DMS 273 treated with DMSO at 0.1 percent for 48 hours (cell line): ENCODE measurements around the gene HOXB6.

Experiments
- DNase-seq: peaks from one replicate; lab custom pipeline; 2025; lab: John Stamatoyannopoulos, UW

HOXB6 gene

GRCh38 chr17:48578616-48579470, 25.9 kb downstream of the HOXB6 start:
- no peak for DNase-seq

- no peak for DNase-seq
Observed at GRCh38 chr17:48577946-48578615, 26.7 kb downstream of the HOXB6 start, which contains the start of gene HOXB4. Gene HOXB4, minus strand, starts transcription at chr17:48578350. Its CDS starts 31 bp downstream, at chr17:48578319.

DNA sequence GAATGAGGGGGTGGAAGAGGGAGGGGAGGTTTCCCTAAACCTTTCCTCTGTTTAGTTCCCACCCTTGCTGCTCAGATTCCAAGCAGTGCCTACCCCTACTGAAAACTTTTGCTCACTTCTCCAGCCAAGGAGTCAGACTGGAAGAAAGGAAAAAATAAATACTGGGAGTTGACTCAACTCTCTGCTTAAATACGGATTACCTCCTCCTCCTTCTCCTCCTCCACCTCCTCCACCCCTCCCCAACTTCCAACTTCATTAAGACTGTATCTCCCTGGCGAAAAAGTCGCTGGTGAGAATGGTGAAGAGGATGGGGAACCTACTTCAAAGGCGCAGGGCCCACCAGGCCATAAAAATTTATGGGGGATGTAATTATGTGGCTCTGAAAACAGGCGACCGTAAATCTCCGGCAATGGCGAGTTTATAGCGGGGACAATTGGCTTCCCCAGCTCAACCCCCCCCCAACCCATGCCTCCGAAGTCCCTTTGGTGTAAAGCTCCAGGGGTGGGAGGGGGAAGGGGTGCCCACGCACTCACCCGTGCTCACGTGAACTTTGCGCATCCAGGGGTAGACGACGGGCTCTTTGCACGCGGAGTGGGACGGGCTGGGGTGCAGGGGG, 27.3 kb downstream of the HOXB6 start:
- no peak for DNase-seq

DNA sequence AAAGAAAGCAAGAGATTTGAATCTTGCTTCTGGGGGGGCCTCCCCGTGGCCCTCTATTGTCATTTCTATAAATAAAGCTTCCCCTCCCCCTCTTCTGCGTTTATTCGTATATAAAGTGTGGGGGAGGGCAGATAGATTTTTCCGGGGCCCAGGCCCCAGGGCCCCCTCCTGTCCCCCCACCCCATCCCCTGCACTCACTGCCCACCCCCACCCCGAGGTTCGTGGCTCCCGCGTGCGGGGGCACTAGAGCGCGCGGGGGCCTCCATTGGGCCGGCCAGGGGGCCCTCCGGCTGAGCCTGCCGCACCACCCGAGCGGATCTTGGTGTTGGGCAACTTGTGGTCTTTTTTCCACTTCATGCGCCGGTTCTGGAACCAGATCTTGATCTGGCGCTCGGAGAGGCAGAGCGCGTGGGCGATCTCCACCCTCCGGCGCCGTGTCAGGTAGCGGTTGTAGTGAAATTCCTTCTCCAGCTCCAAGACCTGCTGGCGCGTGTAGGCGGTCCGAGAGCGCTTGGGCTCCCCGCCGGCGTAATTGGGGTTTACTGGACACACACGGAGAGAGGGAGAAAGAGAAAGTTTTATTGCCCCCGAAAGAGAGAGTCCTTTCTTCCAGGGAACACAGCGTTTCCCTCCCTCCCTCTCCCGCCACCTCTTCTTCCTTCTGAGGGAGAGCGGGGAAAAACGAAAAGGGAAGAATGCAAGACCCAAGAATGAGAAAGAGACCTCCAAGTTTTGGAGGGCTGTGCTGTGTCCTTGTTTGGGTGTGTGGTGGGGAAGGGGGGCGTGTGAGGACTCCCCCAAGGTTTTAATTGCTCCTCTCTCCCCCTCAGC, 28.1 kb downstream of the HOXB6 start:
- DNase-seq = no peak

GRCh38 chr17:48575673-48576478, 28.9 kb downstream of the HOXB6 start:
- DNase-seq = no peak

DNA sequence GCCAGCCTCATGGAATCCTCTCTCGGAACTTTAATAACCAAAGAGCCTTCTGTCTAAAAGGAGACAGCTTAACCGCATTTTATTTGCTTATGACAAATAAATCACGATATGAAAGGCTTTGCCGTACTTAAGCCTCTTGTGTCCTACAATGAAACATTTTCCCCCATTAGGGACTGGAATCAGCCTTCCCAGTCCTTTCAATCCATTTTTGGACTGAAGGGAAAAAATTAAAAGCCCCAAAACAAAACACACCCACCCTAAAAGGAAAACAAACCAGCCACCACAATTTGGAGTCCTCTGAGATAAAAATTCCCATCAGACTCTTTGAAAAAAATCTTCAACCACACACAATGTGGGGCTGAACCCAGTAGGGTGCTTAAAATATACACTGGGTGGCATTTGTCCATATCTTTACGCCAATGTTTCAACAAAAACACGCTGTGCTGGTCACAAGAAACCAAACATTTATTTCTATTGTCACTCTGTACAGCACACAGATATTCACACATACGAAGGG, 29.7 kb downstream of the HOXB6 start:
- DNase-seq = no peak

DNA sequence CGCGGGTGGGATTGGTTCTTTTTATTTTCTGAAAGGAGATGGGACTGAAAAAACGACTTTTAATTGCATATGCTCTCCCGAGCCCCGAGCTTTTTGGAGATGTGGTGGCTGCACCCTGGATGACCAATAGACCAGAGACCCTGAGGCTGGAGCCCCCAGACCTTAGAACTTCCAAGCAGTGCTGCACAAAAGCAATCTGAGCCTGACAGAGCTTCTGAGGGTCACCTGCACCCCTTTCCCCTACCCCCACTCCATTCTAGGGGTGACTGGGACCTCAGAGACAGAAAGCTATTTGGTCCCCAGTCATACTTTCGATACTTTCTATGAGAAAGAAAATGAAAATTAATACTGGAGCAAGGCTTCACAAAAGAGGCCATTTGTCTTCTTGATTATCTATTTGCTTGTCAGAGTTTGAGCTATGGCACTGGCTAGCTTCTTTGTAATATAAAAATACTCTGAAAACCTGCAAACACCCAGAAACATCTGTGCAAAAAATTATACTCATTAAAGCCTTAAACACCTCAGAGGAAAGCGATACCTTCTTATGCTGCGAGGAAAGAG, 30.2 kb downstream of the HOXB6 start:
- DNase-seq = no peak

GRCh38 chr17:48571826-48572417, 32.9 kb downstream of the HOXB6 start:
- no peak for DNase-seq

GRCh38 chr17:48571024-48571818, 33.6 kb downstream of the HOXB6 start:
- DNase-seq = no peak

- no peak for DNase-seq
Observed at GRCh38 chr17:48570325-48571023, 34.3 kb downstream of the HOXB6 start.

DNA sequence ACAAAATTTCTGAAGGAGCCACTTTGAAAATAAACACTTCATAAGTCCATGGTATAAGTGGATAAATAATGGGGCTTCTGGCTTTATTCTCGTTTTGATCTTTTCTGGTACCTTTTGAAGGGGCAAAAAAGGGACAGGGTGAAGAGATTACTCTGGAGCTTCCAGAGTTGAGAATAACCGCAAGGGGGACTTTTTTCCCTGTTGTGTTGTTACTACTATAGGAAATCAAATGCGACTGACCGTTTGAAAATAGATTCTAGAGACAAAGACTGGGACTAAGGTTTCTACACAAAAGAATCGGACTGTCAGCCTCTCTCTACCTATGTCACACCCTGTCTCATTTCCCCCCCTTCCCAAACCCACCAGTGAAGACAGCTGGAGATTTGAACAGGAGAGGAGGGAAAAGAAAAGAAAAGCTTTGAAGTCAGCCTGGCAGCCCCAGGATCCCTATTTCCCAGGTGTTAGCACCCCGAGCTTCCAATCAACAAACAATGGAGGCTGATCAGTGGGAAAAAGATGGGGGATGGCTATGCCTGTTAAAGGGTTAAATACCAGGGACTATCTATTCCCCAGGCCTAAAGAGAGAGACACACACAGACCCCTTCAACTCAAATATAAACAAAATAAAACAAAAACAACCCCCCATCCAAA, 35.0 kb downstream of the HOXB6 start:
- no peak for DNase-seq

DNA sequence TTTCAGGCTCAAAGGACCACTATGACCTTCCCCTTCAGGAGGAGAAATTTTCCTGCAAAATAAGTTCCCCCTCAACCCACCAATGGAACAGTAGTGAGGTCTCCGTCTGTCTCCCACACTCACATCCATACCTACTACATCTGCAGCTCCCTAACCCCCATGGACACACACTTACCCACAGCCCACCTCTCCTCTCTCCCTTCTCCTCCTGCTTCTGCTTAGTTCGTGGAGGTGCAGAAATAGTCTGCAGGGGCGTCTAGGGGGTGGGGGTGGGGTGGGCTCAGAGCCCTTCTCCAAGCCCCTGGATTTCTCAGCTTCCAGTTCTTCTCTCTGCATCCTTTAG, 35.6 kb downstream of the HOXB6 start:
- no peak for DNase-seq

GRCh38 chr17:48568499-48569239, 36.1 kb downstream of the HOXB6 start:
- no peak for DNase-seq

GRCh38 chr17:48567646-48568354, 37.0 kb downstream of the HOXB6 start:
- DNase-seq = no peak

DNA sequence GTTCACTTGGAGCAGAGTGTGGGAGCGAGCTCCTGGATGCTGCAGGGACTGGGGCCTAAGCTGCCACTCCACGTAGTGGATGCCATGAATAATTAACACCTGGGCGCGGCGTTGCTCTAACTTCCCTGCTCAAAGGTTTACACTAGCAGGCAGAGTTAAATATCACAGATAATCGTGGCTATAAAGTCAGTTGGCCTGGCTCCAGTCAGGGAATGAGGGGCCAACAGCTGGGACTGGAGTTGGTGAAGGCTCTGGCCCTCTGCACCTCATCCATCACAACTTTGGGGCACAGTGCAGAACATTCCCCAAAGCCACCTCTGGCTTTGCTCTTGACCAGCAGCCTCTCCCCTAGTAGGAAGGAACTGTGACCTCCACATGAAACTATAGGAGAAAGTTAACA, 37.6 kb downstream of the HOXB6 start:
- no peak for DNase-seq

DNA sequence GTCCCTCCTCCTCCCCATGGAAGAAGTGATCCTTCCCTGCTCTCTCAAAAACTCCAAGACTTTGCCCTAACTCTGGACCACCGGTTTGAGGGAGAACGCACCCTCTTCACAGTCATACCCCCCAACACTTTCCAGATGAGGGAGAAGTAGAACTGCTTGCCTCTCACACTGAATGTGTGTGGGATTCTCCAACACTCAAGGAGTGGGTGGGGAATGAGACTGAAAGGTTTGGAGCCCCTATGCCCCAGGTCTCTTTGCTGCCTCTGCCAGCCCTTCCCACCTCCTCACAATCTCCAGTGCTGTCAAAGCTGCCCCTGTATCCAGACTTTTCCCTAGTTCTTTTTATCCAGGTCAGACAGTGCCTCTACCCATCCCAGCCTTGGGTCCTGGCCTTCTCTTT, 38.1 kb downstream of the HOXB6 start:
- no peak for DNase-seq
